Fibroblast of mammary gland (primary cell): ENCODE data around the gene PDGFRA.

ENCODE experiments used
- DNase-seq: peaks from one replicate; pipeline ENCODE4 v3.0.0-alpha.2; 2010; ENCODE audit warnings: low read depth
- H3K4me3 ChIP-seq: 2 replicates; pipeline ENCODE4 v1.5.1; 2011; ENCODE audit warnings: low read depth, mild to moderate bottlenecking, low read length, moderate library complexity; ENCODE audit not compliant: control insufficient read depth
- TF ChIP-seq, protein P1 (sequence below): conservative IDR thresholded peaks from 2 replicates; pipeline ENCODE4 v1.5.1; 2011; ENCODE audit warnings: low read depth, low read length, inconsistent platforms; ENCODE audit not compliant: control insufficient read depth, insufficient read depth

PDGFRA gene

DNA sequence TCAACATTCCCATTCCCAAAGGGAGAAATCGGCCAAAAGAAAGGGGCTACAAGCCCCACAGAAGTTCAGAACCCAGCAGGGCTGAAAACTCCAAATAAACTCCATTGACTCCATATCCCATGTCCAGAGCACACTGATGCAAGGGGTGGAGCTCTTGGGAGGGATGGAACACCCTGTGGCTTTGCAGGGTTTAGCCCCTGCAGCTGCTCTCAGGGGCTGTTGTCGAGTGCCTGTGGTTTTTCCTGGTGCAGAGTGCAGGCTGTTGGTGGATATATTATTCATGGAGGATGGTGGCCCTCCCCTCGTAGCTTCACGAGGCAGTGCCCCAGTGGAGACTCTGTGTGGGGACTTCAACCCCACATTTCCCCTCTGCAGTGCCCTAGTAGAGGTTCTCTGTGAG, 53.7 kb downstream of the PDGFRA start:
- H3K4me3 ChIP-seq, result no peak overlapping the region
- DNase-seq, result no peak
- TF ChIP-seq, protein P1, sequence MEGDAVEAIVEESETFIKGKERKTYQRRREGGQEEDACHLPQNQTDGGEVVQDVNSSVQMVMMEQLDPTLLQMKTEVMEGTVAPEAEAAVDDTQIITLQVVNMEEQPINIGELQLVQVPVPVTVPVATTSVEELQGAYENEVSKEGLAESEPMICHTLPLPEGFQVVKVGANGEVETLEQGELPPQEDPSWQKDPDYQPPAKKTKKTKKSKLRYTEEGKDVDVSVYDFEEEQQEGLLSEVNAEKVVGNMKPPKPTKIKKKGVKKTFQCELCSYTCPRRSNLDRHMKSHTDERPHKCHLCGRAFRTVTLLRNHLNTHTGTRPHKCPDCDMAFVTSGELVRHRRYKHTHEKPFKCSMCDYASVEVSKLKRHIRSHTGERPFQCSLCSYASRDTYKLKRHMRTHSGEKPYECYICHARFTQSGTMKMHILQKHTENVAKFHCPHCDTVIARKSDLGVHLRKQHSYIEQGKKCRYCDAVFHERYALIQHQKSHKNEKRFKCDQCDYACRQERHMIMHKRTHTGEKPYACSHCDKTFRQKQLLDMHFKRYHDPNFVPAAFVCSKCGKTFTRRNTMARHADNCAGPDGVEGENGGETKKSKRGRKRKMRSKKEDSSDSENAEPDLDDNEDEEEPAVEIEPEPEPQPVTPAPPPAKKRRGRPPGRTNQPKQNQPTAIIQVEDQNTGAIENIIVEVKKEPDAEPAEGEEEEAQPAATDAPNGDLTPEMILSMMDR, result no peak

DNA sequence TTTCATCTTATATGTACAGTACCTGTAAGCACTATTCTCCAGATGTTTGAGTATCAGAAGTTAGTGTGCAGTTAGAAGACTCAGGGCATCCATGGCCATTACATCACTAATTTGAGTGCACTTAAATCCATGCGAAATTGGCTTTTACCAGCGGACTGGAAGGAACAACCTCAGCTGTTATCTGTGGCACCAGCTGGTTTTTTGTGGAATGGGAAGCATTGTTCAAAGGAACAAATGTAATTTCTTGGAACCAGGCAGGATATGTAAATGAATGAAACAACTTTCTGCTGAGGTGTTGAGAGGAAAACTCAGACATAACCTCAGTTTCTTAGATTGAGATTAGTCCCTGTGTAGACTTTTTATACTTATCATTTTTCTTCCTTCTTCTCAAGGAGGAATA, 60.2 kb downstream of the PDGFRA start:
- TF ChIP-seq, protein P1, result no peak
- no peak for DNase-seq
- H3K4me3 ChIP-seq, result no peak overlapping the region

DNA sequence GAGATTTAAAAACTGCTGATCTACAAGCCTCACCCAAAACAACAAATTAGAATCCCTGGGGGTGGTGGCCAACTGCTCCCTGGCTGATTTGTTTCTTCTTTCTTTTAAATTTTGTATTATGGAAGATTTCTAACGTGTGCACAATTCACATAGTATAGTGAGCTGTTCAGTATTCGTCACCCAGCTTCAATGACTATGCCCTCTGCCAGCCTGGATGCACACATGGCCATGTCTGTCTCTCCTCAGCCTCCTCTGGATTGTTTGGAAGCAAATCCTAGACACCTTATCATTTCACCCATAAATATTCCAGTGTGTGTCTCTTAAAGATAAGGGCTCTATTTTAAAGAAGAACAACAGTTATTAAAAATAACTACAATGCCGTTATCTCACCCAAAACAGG, 61.9 kb downstream of the PDGFRA start:
- no peak overlapping the region for H3K4me3 ChIP-seq
- TF ChIP-seq, protein P1, result no peak
- no peak for DNase-seq

DNA sequence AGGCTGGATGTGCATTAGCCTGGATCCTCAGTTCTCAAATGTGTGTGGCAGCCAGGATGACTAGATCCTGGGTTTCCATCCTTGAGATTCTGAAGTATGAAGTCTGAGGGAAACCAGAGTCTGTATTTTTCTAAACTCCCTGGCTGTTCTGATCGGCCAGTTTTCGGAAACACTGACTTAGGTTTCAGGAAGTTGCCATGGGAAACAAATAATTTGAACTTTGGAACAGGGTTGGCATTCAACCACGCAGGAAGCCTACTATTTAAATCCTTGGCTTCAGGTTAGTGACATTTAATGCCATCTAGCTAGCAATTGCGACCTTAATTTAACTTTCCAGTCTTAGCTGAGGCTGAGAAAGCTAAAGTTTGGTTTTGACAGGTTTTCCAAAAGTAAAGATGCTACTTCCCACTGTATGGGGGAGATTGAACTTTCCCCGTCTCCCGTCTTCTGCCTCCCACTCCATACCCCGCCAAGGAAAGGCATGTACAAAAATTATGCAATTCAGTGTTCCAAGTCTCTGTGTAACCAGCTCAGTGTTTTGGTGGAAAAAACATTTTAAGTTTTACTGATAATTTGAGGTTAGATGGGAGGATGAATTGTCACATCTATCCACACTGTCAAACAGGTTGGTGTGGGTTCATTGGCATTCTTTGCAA, 67.6 kb downstream of the PDGFRA start:
- TF ChIP-seq, protein P1, result no peak
- no peak overlapping the region for H3K4me3 ChIP-seq

DNA sequence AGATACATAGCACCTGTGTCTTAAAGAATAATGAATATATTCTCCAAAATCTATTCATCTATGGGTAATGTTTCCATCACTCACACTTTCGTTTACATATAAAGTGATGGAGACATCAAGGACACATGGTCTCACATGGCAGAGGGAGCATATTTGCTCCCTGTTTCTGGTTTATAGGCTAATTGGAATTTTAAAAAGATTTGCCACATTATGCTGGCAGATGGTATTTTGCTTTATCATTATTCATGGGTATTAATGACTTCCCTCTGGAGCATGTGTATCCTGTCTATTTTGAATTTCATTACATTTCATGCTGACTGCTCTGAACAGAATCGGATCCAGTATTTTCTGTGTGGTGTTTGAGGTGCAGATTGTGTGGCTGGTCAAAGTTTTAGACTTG, 79.0 kb downstream of the PDGFRA start:
- TF ChIP-seq, protein P1, result no peak
- H3K4me3 ChIP-seq, result no peak overlapping the region
- DNase-seq, result no peak

More for the DNA sequence above, 67.6 kb downstream of the PDGFRA start:
- no peak for DNase-seq

DNA sequence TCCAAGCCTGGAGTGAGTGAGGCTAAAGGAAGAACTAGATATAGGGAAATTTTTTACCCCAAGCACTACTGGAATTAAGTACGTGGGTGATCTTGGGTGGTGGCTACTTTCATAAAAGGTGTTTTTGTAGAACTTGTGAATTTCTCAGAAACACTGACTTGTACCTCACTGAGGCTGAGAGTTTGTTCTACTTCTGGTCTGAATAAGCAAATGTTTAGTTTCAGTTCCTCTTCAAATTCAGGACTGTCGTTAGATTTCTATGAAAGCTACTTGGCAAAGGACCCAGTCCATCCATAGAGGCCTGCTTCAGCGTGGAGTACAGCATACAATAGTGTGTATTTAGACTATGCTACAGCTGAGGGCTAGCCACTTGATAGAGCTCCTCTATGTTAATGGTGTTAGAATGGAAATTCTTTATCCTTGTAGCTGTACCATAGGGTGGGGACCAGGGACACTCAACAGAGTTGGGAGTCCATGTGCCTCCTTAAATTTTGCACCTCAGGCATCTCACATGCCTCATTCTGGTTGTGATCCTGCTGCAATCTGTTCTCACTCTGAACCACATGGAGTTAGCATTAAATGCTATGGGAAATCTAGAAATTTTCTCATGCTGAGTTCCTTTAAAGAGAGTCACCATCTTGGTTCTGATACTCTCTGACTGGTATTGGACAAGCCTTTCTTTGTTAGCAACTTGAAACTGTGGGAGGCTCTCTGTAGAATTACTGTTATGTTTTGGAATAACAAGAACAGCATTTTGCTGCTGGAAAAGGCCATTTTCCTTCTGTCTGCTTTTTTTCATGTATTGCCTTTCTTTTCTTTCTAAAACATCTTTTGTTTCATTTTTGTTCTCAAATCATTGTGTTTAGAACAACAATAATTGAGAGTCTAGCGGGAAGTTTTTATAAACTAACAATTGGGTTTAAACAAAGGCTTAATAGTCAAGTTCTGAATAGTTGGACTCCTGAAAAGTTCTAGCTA, 86.8 kb downstream of the PDGFRA start:
- DNase-seq, result no peak
- H3K4me3 ChIP-seq, result no peak overlapping the region
- TF ChIP-seq, protein P1, result no peak
